Measurements from ENCODE around the gene IPPK. TPM values are rescaled to one million over a fixed set of nuclear protein-coding genes. Genes with fewer than 3 reads are reported as not detected.

Gene IPPK
- total RNA-seq, 1 experiment from 2014 or later: 10.6 TPM

GRCh38 chr9:92649007-92649406, 20.9 kb downstream of the IPPK start:
- H3K27me3 ChIP-seq (ENCODE audit: low read length): no peaks in the 10 kb centered on the region
- no peaks in the 10 kb centered on the region for H4K20me1 ChIP-seq (ENCODE audit: low read length)
- POLR2A ChIA-PET (ENCODE audit: unreplicated experiment): no interaction called here
- H3K9me3 ChIP-seq (ENCODE audit: low read length): no peaks in the 10 kb centered on the region
- no peak for TF ChIP-seq EZH2phosphoT487 (IDR thresholded peaks at IDR 0.05; ENCODE audit: borderline replicate concordance, low read length)
- TF ChIP-seq CTCF (conservative IDR thresholded peaks at IDR 0.05; ENCODE audit: low read depth, low read length): no peak
- no peak for TF ChIP-seq EZH2 (IDR thresholded peaks at IDR 0.05; ENCODE audit: low read length, unreplicated experiment)
- no peak overlapping the region for H2AFZ ChIP-seq (ENCODE audit: low read length)
- no peaks in the 10 kb centered on the region for H3K4me1 ChIP-seq (ENCODE audit: insufficient read depth, low read length)
- no peak overlapping the region for H3K4me3 ChIP-seq (ENCODE audit: low read length)
- intact Hi-C loops (cut with micrococcal nuclease): no loop called here
- no peak overlapping the region for H3K9ac ChIP-seq (ENCODE audit: low read length)
- H3K4me2 ChIP-seq (ENCODE audit: low read length): no peak overlapping the region
- peaks cover 2% of the 10 kb centered on the region; the same call in 1 of the 2 replicates for H3K79me2 ChIP-seq (ENCODE audit: low read length)
- H3K27ac ChIP-seq (ENCODE audit: low read length): no peak overlapping the region
- ATAC-seq (no peak), DNase-seq (no peak)
- H3K36me3 ChIP-seq (ENCODE audit: low read depth, low read length): peaks cover 9% of the 10 kb centered on the region
- no peaks in the 10 kb centered on the region for H3K9me2 ChIP-seq (replicated peaks; ENCODE audit: low read length)
- no peaks in the 10 kb centered on the region for H3F3A ChIP-seq (ENCODE audit: low read length, unreplicated experiment)
- CTCF ChIA-PET: no interaction called here
- BruUV-seq (replicated peaks): no TSS peak

- ChIA-PET CTCF (no interaction called here), POLR2A (ENCODE audit: unreplicated experiment) (no interaction called here)
- Histone ChIP-seq H3K36me3 (ENCODE audit: low read depth, low read length) (peaks cover 9% of the 10 kb centered on the region), H3F3A (ENCODE audit: low read length, unreplicated experiment) (no peaks in the 10 kb centered on the region), H3K9ac (ENCODE audit: low read length) (no peak overlapping the region), H3K4me3 (ENCODE audit: low read length) (no peak overlapping the region), H3K27ac (ENCODE audit: low read length) (no peak overlapping the region), H3K27me3 (ENCODE audit: low read length) (no peaks in the 10 kb centered on the region), H4K20me1 (ENCODE audit: low read length) (no peaks in the 10 kb centered on the region), H3K79me2 (ENCODE audit: low read length) (no peaks in the 10 kb centered on the region), H3K9me3 (ENCODE audit: low read length) (no peaks in the 10 kb centered on the region), H3K4me2 (ENCODE audit: low read length) (no peak overlapping the region), H3K4me1 (ENCODE audit: insufficient read depth, low read length) (no peaks in the 10 kb centered on the region), H3K9me2 (replicated peaks; ENCODE audit: low read length) (no peaks in the 10 kb centered on the region), H2AFZ (ENCODE audit: low read length) (no peak overlapping the region)
- intact Hi-C loops (cut with micrococcal nuclease): no loop called here
- no peak for TF ChIP-seq EZH2phosphoT487 (IDR thresholded peaks at IDR 0.05; ENCODE audit: borderline replicate concordance, low read length)
- no peak for TF ChIP-seq CTCF (conservative IDR thresholded peaks at IDR 0.05; ENCODE audit: low read depth, low read length)
- no peak for TF ChIP-seq EZH2 (IDR thresholded peaks at IDR 0.05; ENCODE audit: low read length, unreplicated experiment)
- DNase-seq (no peak), ATAC-seq (no peak)
- no TSS peak for BruUV-seq (replicated peaks)
These were observed 21.4 kb downstream of the IPPK start for GRCh38 chr9:92648474-92648971.

- Histone ChIP-seq H3K9me3 (ENCODE audit: low read length) (no peaks in the 10 kb centered on the region), H3F3A (ENCODE audit: low read length, unreplicated experiment) (no peaks in the 10 kb centered on the region), H4K20me1 (ENCODE audit: low read length) (no peaks in the 10 kb centered on the region), H3K4me2 (ENCODE audit: low read length) (no peak overlapping the region), H3K27ac (ENCODE audit: low read length) (no peak overlapping the region), H3K4me1 (ENCODE audit: insufficient read depth, low read length) (no peaks in the 10 kb centered on the region), H3K79me2 (ENCODE audit: low read length) (no peaks in the 10 kb centered on the region), H3K9me2 (replicated peaks; ENCODE audit: low read length) (no peaks in the 10 kb centered on the region), H3K9ac (ENCODE audit: low read length) (no peak overlapping the region), H2AFZ (ENCODE audit: low read length) (no peak overlapping the region), H3K27me3 (ENCODE audit: low read length) (no peaks in the 10 kb centered on the region), H3K4me3 (ENCODE audit: low read length) (no peak overlapping the region), H3K36me3 (ENCODE audit: low read depth, low read length) (peaks cover 9% of the 10 kb centered on the region)
- TF ChIP-seq CTCF (conservative IDR thresholded peaks at IDR 0.05; ENCODE audit: low read depth, low read length): no peak
- no TSS peak for BruUV-seq (replicated peaks)
- ChIA-PET POLR2A (ENCODE audit: unreplicated experiment) (no interaction called here), CTCF (no interaction called here)
- intact Hi-C loops (cut with micrococcal nuclease): no loop called here
- DNase-seq (no peak), ATAC-seq (no peak)
These were observed 22.1 kb downstream of the IPPK start for GRCh38 chr9:92647671-92648473.
